SK-N-SH (cell line): ENCODE measurements around the gene KLC1. TPM values are rescaled to one million over a fixed set of nuclear protein-coding genes. Genes with fewer than 3 reads are reported as not detected.

Source experiments
- CTCF ChIA-PET: fragments of 300-600, 350-600 bp; formaldehyde crosslinking; extraction: SDS; loops from one replicate; lab custom pipeline; 2021; lab: Yijun Ruan, JAX
- POLR2A ChIA-PET: fragments of 350-600 bp; sonication (Branson Sonifier 250); formaldehyde crosslinking; extraction: SDS; loops from one replicate; lab custom pipeline; 2020; ENCODE audit warnings: antibody characterized with exemption, inconsistent platforms; lab: Yijun Ruan, JAX
- DNase-seq: peaks from one replicate; pipeline ENCODE4 v3.0.0; 2012
- H2AFZ ChIP-seq: fragments of 200-600 bp; sonication (generic); 2 replicates; pipeline ENCODE4 v1.8.1; 2016; ENCODE audit warnings: antibody characterized with exemption, mild to moderate bottlenecking, low read depth
- H3F3A ChIP-seq: fragments of 200-600 bp; sonication (generic); replicated peaks from 2 replicates; pipeline ENCODE3; 2016; ENCODE audit warnings: antibody characterized with exemption, mild to moderate bottlenecking; ENCODE audit not compliant: insufficient read depth
- H3K27ac ChIP-seq, 2 experiments: fragments of 200-500 bp in 1 of 2; fragments of 200-600 bp in 1 of 2; sonication (Bioruptor generic) in 1 of 2; sonication (generic), shearing (Covaris generic) in 1 of 2; 2 replicates each; pipeline versions ENCODE4 v1.5.1 to v1.6.1; 2014 to 2016; ENCODE audit warnings: low read depth in 2 of 2, inconsistent platforms in 1 of 2, low read length in 1 of 2, mild to moderate bottlenecking in 1 of 2, mixed read lengths in 1 of 2
- H3K27me3 ChIP-seq: fragments of 200-600 bp; sonication (generic), shearing (Covaris generic); 2 replicates; pipeline ENCODE4 v1.6.1; 2016; ENCODE audit warnings: mixed run types; ENCODE audit not compliant: insufficient read depth
- H3K36me3 ChIP-seq, 2 experiments: fragments of 200-500 bp in 1 of 2; fragments of 200-600 bp in 1 of 2; sonication (Bioruptor generic) in 1 of 2; sonication (generic) in 1 of 2; replicated peaks in 1 of 2; 2 replicates each; pipeline versions ENCODE3 to v1.5.1; 2014 to 2016; ENCODE audit warnings: low read length in 1 of 2, mild to moderate bottlenecking in 1 of 2; ENCODE audit not compliant: insufficient read depth in 2 of 2, control insufficient read depth in 1 of 2
- H3K4me1 ChIP-seq, 2 experiments: fragments of 200-500 bp in 1 of 2; fragments of 200-600 bp in 1 of 2; sonication (Bioruptor generic) in 1 of 2; sonication (generic), shearing (Covaris generic) in 1 of 2; 2 replicates each; pipeline versions ENCODE4 v1.5.1 to v1.6.1; 2014 to 2016; ENCODE audit warnings: low read depth in 1 of 2, low read length in 1 of 2, mixed run types in 1 of 2; ENCODE audit not compliant: insufficient read depth in 2 of 2, control insufficient read depth in 1 of 2
- H3K4me2 ChIP-seq: fragments of 200-600 bp; sonication (generic), shearing (Covaris generic); 2 replicates; pipeline ENCODE4 v1.6.1; 2017; ENCODE audit warnings: mixed run types
- H3K4me3 ChIP-seq, 2 experiments: fragments of 200-500 bp in 1 of 2; fragments of 200-600 bp in 1 of 2; sonication (Bioruptor generic) in 1 of 2; sonication (generic), shearing (Covaris generic) in 1 of 2; 2 replicates each; pipeline versions ENCODE4 v1.5.1 to v1.8.1; 2014 to 2016; ENCODE audit warnings: low read depth in 2 of 2, inconsistent platforms in 1 of 2, low read length in 1 of 2, mild to moderate bottlenecking in 1 of 2, mixed read lengths in 1 of 2, moderate library complexity in 1 of 2
- H3K79me2 ChIP-seq: fragments of 200-600 bp; sonication (generic); 2 replicates; pipeline ENCODE4 v1.8.1; 2017; ENCODE audit warnings: mild to moderate bottlenecking; ENCODE audit not compliant: insufficient read depth
- H3K9ac ChIP-seq: fragments of 200-600 bp; sonication (generic); 2 replicates; pipeline ENCODE4 v1.6.1; 2017; ENCODE audit warnings: mixed run types
- H3K9me2 ChIP-seq: fragments of 200-600 bp; sonication (generic); 2 replicates; pipeline ENCODE4 v1.6.1; 2017; ENCODE audit warnings: mixed run types
- H3K9me3 ChIP-seq: fragments of 200-600 bp; sonication (generic); 2 replicates; pipeline ENCODE4 v1.6.1; 2017; ENCODE audit warnings: mixed run types, mild to moderate bottlenecking, moderate library complexity
- H4K20me1 ChIP-seq: fragments of 200-600 bp; sonication (generic); 2 replicates; pipeline ENCODE4 v1.6.1; 2017; ENCODE audit warnings: mild to moderate bottlenecking, mixed run types; ENCODE audit not compliant: insufficient read depth
- CHD2 ChIP-seq: fragments of 150-350 bp; IDR thresholded peaks from 2 replicates; pipeline ENCODE4 v1.6.1; 2018; ENCODE audit warnings: low read length; ENCODE audit not compliant: partially characterized antibody
- EP300 ChIP-seq, 2 experiments: IDR thresholded peaks; 2 replicates each; pipeline versions ENCODE4 v1.4.0 to v1.6.1; 2012; ENCODE audit warnings: borderline replicate concordance in 1 of 2, low read depth in 1 of 2, low read length in 1 of 2
- EZH2phosphoT487 ChIP-seq: fragments of 200-600 bp; sonication (generic); IDR thresholded peaks from 2 replicates; pipeline ENCODE4 v1.6.1; 2017; ENCODE audit warnings: low read depth, mixed run types, mild to moderate bottlenecking, antibody characterized with exemption, moderate library complexity, borderline replicate concordance
- FOSL2 ChIP-seq: IDR thresholded peaks from 2 replicates; pipeline ENCODE4 v1.4.0; 2012; ENCODE audit warnings: low read depth, mild to moderate bottlenecking, moderate library complexity, borderline replicate concordance
- FOXM1 ChIP-seq: IDR thresholded peaks from 2 replicates; pipeline ENCODE4 v1.4.0; 2012; ENCODE audit warnings: low read depth, mild to moderate bottlenecking
- MEF2A ChIP-seq: IDR thresholded peaks from 2 replicates; pipeline ENCODE4 v1.4.0; 2012; ENCODE audit warnings: low read depth, borderline replicate concordance
- NFIC ChIP-seq: IDR thresholded peaks from 2 replicates; pipeline ENCODE4 v1.4.0; 2012; ENCODE audit warnings: borderline replicate concordance
- RCOR1 ChIP-seq: fragments of 150-350 bp; IDR thresholded peaks from 2 replicates; pipeline ENCODE4 v1.6.1; 2017; ENCODE audit warnings: antibody characterized with exemption, low read length
- REST ChIP-seq: IDR thresholded peaks from 2 replicates; pipeline ENCODE4 v1.6.1; 2012; ENCODE audit warnings: mild to moderate bottlenecking, low read depth, low read length, moderate library complexity
- SMC3 ChIP-seq: IDR thresholded peaks from 2 replicates; pipeline ENCODE4 v1.6.1; 2012; ENCODE audit warnings: low read depth, low read length, improper control_type of control experiment
- TCF12 ChIP-seq: IDR thresholded peaks from 2 replicates; pipeline ENCODE4 v1.4.0; 2012
- USF1 ChIP-seq: IDR thresholded peaks from 2 replicates; pipeline ENCODE4 v1.4.0; 2012; ENCODE audit warnings: low read depth, borderline replicate concordance
- YY1 ChIP-seq: IDR thresholded peaks from 2 replicates; pipeline ENCODE4 v1.4.0; 2012; ENCODE audit warnings: low read depth, mild to moderate bottlenecking
- WGBS: methylation state at CpG from one replicate; pipeline ENCODE4 v1.1.6; 2017; ENCODE audit warnings: low lambda C conversion rate; 5-methylcytosine and 5-hydroxymethylcytosine counted together
- polyA plus RNA-seq, 3 experiments: library from polyadenylated mRNA; depleted of rRNA; stranded (reverse); fragments of >200 nt; gene quantifications; 2 replicates each; pipeline ENCODE4 v1.2.3, GENCODE V29; 2012

Gene KLC1
- polyA plus RNA-seq, 1 of the 3 experiments (the other 2 are of a cell fraction): 308 TPM

- H4K20me1 ChIP-seq: no peaks in the 10 kb centered on the region
- no peak for DNase-seq
- no peak overlapping the region for H3K9ac ChIP-seq
- H3K4me2 ChIP-seq: no peak overlapping the region
- H3K4me3 ChIP-seq: no peak overlapping the region
- no peaks in the 10 kb centered on the region for H3F3A ChIP-seq
- POLR2A ChIA-PET: no interaction called here
- H3K27me3 ChIP-seq: no peaks in the 10 kb centered on the region
- no peak overlapping the region for H2AFZ ChIP-seq
- no peak overlapping the region for H3K27ac ChIP-seq
- H3K9me3 ChIP-seq: no peaks in the 10 kb centered on the region
- no peaks in the 10 kb centered on the region; a peak in 1 of 4 replicates for H3K4me1 ChIP-seq
- no peak for TF ChIP-seq REST
- TF ChIP-seq, all 33 proteins: peak for 0
- Histone ChIP-seq H3K36me3 (peaks cover 0 to 31% of the 10 kb centered on the region in 2 experiments), H3K9me2 (no peaks in the 10 kb centered on the region), H3K79me2 (no peaks in the 10 kb centered on the region)
- CTCF ChIA-PET: no interaction called here
- 87% methylated on average over 6 of the region's 6 CpGs for WGBS
These were observed 110.4 kb downstream of the KLC1 start for GRCh38 chr14:103739466-103739792.

GRCh38 chr14:103739793-103740501 is 110.9 kb downstream of the KLC1 start:
- H3F3A ChIP-seq: no peaks in the 10 kb centered on the region
- TF ChIP-seq CHD2 (no peak), YY1 (no peak), MEF2A (no peak), SMC3 (no peak), EZH2phosphoT487 (no peak), USF1 (no peak), TCF12 (no peak), FOSL2 (no peak), RCOR1 (no peak), NFIC (no peak), FOXM1 (no peak), EP300 (IDR thresholded peaks at IDR 0.05; ENCODE audit: borderline replicate concordance in 1 of 2, low read depth in 1 of 2, low read length in 1 of 2) (no peak)
- peaks cover 0 to 27% of the 10 kb centered on the region in 2 experiments for H3K36me3 ChIP-seq
- POLR2A ChIA-PET: no interaction called here
- no peaks in the 10 kb centered on the region for H3K9me3 ChIP-seq
- WGBS: 93% methylated on average over 21 of the region's 30 CpGs
- H3K4me1 ChIP-seq: no peaks in the 10 kb centered on the region; a peak in 1 of 4 replicates
- no peaks in the 10 kb centered on the region for H3K27me3 ChIP-seq
- no peak for DNase-seq
- no peaks in the 10 kb centered on the region for H3K9me2 ChIP-seq
- no peaks in the 10 kb centered on the region for H3K79me2 ChIP-seq
- no peaks in the 10 kb centered on the region for H4K20me1 ChIP-seq
- CTCF ChIA-PET: interaction anchor here (1.2 kb wide), 1 partner anchor 19 kb away, joined by 3 read pairs; no protein-coding TSS in a partner anchor
- no peak overlapping the region for H3K27ac ChIP-seq
- H3K4me3 ChIP-seq: no peak overlapping the region
- H2AFZ ChIP-seq: no peak overlapping the region
- H3K9ac ChIP-seq: no peak overlapping the region
- no peak overlapping the region for H3K4me2 ChIP-seq
